Duodenal mucosa (tissue), 2 donors: ENCODE results near the gene GBP2.
A peak's percentile ranks its signal among the peaks of the same experiment; 100 is the strongest.
"Not testable (repeated sequence)": the region's sequence is repeated elsewhere in the genome, so short reads cannot be mapped to it uniquely, and the experiment has no call there.

Source experiments
- H3K27ac ChIP-seq: one replicate; pipeline ENCODE4 v1.7.0; 2013; ENCODE audit warnings: low read depth, low read length
- H3K27me3 ChIP-seq, 2 donors: one replicate each; pipeline ENCODE4 v1.7.0; 2013; ENCODE audit warnings: low read length in 2 of 2, control low read depth in 1 of 2; ENCODE audit not compliant: insufficient read depth in 2 of 2, control insufficient read depth in 1 of 2
- H3K36me3 ChIP-seq, 2 donors: one replicate each; pipeline ENCODE4 v1.7.0; 2013; ENCODE audit warnings: low read length in 2 of 2, control low read depth in 1 of 2; ENCODE audit not compliant: insufficient read depth in 2 of 2, control insufficient read depth in 1 of 2
- H3K4me1 ChIP-seq, 2 donors: one replicate each; pipeline ENCODE4 v1.7.0; 2013; ENCODE audit warnings: low read length in 2 of 2, control low read depth in 1 of 2; ENCODE audit not compliant: insufficient read depth in 2 of 2, control insufficient read depth in 1 of 2
- H3K4me3 ChIP-seq, 2 donors: one replicate each; pipeline ENCODE4 v1.7.0; 2013; ENCODE audit warnings: low read length in 2 of 2, low read depth in 1 of 2
- H3K9ac ChIP-seq, 2 donors: one replicate each; pipeline ENCODE4 v1.7.0; 2013; ENCODE audit warnings: low read length in 2 of 2, low read depth in 1 of 2
- H3K9me3 ChIP-seq, 2 donors: one replicate each; pipeline ENCODE4 v1.7.0; 2013; ENCODE audit warnings: low read length in 2 of 2, control low read depth in 1 of 2; ENCODE audit not compliant: control insufficient read depth in 1 of 2

Gene GBP2

DNA sequence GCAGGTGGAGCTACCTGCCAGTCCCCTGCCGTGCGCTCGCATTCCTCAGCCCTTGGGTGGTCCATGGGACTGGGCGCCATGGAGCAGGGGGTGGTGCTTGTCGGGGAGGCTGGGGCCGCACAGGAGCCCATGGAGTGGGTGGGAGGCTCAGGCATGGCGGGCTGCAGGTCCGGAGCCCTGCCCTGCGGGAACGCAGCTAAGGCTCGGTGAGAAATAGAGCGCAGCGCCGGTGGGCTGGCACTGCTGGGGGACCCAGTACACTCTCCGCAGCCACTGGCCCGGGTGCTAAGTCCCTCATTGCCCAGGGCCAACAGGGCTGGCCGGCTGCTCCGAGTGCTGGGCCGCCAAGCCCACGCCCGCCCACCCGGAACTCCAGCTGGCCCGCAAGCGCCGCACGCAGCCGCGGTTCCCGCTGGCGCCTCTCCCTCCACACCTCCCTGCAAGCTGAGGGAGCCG lies 2.1 kb upstream of the GBP2 start:
- not testable (repeated sequence) for H3K36me3 ChIP-seq, H3K27ac ChIP-seq, H3K9ac ChIP-seq, H3K9me3 ChIP-seq, H3K27me3 ChIP-seq, H3K4me3 ChIP-seq
- H3K4me1 ChIP-seq, result peaks cover 20 to 32% of the 10 kb centered on the region in 2 donors

DNA sequence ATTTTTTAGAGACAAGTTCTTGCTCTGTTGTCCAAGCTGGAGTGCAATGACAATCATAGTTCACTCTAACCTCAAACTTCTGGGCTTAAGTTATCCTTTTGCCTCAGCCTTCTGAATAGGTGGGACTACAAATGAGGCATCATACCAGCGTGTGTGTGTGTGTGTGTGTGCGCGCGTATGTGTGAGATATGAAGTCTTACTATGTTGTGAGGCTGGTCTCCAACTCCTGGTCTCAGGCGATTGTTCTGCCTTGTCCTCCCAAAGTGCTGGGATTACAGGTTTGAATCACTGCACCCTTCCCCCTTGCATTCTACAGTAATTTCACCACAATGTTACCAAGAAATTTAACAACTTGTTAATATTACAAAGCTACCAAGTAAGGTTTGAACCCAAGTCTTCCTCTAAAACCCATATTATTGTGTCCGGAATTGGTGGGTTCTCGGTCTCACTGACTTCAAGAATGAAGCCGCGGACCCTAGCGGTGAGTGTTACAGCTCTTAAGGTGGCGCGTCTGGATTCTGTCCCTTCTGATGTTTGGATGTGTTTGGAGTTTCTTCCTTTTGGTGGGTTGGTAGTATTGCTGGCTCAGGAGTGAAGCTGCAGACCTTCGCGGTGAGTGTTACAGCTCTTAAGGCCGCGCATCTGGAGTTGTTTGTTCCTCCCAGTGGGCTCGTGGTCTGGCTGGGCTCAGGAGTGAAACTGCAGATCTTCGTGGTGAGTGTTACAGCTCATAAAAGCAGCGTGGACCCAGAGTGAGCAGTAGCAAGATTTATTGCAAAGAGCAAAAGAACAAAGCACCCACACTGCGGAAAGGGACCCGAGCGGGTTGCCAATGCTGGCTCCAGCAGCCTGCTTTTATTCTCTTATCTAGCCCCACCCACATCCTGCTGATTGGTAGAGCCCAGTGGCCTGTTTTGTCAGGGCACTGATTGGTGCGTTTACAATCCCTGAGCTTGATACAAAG lies 970 bp upstream of the GBP2 start:
- Histone ChIP-seq H3K4me1 (peaks cover 20 to 34% of the 10 kb centered on the region in 2 donors), H3K4me3 (peak overlapping the region; percentile 13 to 24), H3K27ac (peak overlapping the region; percentile 78), H3K9ac (peak overlapping the region in 1 of 2 donors; percentile 15)
- not testable (repeated sequence) for H3K36me3 ChIP-seq, H3K27me3 ChIP-seq, H3K9me3 ChIP-seq

DNA sequence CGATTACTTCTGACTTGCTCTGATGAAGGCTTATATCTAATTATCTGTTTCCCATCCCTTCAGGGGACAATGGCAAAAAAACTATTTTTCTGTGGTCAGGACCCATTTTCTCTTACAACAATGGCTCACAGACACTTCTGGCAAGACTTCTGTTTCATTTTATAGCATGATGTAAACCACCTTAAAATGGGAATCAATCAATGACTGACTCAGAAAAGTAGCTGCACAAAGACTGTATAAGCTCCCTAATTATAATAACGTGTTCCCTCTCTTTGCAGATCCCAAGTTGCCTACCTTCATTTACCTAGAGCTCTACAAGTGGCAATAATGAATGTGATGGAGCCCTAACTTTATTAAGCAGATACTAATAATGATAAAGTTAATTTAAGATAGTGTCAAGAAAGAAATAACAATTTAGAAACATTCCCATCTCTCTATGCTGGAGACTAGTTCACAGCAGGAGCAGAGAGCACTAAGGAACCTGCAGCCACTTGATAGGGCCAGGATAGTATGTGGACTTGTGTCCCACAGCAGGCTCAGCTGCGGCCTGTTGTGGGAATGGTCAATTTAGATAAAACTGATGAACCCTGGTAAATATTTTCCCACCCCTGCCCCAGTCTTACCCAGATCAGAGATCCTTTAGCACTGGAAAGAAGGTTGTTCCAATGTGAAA lies 538 bp downstream of the GBP2 start:
- Histone ChIP-seq H3K36me3 (peaks cover 3 to 4% of the 10 kb centered on the region in 2 donors), H3K4me1 (peaks cover 20 to 34% of the 10 kb centered on the region in 2 donors), H3K4me3 (peak overlapping the region; percentile 64 to 80), H3K27me3 (no peaks in the 10 kb centered on the region), H3K9ac (peak overlapping the region; percentile 45 to 85), H3K27ac (peak overlapping the region; percentile 61), H3K9me3 (no peaks in the 10 kb centered on the region)

DNA sequence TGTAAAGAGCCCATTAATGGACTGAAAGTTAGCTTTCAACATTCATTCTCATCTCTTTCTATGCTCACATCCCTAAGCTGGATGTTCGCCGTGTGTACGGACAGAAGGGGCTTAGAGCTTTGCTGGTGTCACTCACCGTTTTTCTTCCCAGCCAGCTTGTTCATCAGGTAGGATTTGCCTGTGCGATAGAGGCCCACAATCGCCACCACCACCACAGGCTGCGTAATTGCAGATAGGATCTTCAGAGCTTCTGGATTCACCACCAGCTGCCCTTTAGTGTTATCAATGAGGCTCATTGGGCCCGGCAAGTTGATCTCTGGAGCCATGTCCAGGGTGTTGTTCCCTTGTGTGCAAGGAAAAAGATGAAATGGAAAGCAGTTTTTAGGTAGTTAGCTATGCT lies 4.3 kb downstream of the GBP2 start:
- Histone ChIP-seq H3K4me3 (no peak overlapping the region), H3K4me1 (peaks cover 11 to 21% of the 10 kb centered on the region in 2 donors), H3K27ac (no peak overlapping the region), H3K9me3 (no peaks in the 10 kb centered on the region), H3K27me3 (no peaks in the 10 kb centered on the region), H3K36me3 (peaks cover 32% of the 10 kb centered on the region in 2 donors), H3K9ac (no peak overlapping the region)

DNA sequence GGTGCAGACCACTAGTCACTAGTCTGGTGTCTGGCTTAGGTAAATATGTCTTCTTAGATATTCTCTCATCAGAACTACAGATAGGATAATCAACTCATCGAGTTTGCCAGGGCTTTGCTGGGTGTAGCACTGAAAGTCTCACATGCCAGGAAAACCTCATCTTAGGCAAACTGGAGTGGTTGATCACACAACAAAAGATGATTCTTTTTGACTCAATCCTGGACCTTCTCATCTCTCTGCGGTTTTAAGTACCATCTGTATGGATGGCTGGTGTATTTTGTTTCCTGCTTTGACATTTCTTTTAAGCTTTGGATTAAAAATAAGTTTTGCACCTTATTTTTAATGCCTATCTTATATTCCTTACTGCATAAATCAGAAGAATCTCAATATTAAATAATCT lies 11.3 kb downstream of the GBP2 start:
- Histone ChIP-seq H3K9me3 (no peaks in the 10 kb centered on the region), H3K27me3 (no peaks in the 10 kb centered on the region), H3K27ac (no peak overlapping the region), H3K4me3 (no peak overlapping the region), H3K9ac (no peak overlapping the region), H3K36me3 (peaks cover 47 to 62% of the 10 kb centered on the region in 2 donors), H3K4me1 (no peaks in the 10 kb centered on the region)

DNA sequence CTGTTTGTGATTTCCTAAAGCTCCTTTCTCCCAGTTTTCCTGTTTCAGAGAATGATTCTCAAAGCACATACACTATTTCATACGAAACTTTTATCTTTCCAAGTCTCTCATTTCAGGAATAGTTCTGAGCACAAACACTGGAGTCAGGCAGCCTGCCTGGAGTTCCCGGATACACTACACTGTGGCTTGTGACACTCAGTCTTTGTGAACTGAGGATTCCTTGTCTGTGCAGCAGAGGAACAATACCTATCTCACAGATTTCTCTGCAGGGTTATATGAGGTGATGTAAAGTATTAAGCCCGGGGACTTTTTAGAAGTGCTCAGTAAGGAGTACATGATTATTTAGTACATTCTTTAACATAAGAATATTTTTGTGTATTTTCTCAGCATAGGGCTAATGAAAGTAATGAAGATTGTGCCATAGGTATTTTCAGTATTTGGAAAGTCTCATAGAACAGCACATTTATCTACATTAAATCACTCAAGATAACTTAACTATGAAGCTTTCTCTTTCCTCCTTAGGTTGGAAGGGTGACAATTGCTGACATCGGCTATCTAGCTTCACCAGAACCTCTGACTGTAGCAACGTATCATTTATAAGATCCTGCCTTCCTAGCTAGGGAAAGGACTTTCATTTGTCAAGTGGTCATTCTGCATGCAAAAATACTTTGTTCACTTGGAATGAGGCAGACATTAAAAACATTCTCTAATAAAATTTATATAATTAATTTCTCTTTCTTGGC lies 12.9 kb downstream of the GBP2 start:
- no peak overlapping the region for H3K27ac ChIP-seq
- no peaks in the 10 kb centered on the region for H3K4me1 ChIP-seq
- H3K9ac ChIP-seq, result no peak overlapping the region
- H3K27me3 ChIP-seq, result no peaks in the 10 kb centered on the region
- no peak overlapping the region for H3K4me3 ChIP-seq
- no peaks in the 10 kb centered on the region for H3K9me3 ChIP-seq
- H3K36me3 ChIP-seq, result peaks cover 36 to 65% of the 10 kb centered on the region in 2 donors

DNA sequence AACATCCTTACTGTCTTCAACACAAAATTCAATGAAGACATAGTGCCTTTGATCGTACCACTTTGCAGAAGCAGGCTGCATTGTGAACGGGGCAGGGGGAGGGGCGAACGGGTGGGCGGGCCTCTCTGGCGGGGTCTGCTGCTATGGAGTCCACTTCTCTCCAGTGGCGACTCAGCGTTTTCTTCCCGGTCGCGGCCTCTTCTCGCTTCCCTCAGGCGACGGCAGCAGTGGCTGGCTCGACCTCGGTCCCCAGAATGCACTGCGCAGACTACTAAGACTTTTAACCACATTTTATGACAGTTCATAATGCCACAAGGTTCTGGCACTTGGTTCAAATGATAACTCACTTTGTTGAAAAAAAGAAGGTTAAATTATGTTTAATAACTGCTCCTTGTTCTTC lies 21.2 kb downstream of the GBP2 start:
- H3K4me3 ChIP-seq, result no peak overlapping the region
- no peaks in the 10 kb centered on the region for H3K9me3 ChIP-seq
- H3K27me3 ChIP-seq, result no peaks in the 10 kb centered on the region
- no peaks in the 10 kb centered on the region for H3K4me1 ChIP-seq
- H3K27ac ChIP-seq, result no peak overlapping the region
- peaks cover 20 to 43% of the 10 kb centered on the region in 2 donors for H3K36me3 ChIP-seq
- no peak overlapping the region for H3K9ac ChIP-seq

DNA sequence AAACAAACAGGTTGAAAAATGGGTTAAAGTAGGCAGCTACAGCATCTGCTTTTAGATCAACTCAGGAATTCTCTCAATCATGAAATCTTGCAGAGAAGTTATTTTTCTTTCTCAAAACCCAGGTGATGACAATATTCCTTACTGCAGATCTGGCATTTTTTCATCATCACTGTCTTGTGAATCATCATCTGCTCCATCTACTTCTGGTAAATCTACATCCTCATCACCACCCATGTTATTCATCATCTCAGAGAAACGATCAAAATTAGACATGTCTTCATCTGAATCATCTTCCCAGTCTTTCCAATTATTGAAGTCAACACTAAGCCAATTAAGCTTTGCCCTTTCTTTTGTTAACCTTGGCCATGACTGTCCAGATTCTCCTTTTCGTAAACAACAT lies 21.8 kb downstream of the GBP2 start:
- Histone ChIP-seq H3K27ac (no peak overlapping the region), H3K36me3 (peaks cover 18 to 38% of the 10 kb centered on the region in 2 donors), H3K4me3 (no peak overlapping the region), H3K27me3 (no peaks in the 10 kb centered on the region), H3K9me3 (no peaks in the 10 kb centered on the region), H3K9ac (no peak overlapping the region), H3K4me1 (no peaks in the 10 kb centered on the region)

DNA sequence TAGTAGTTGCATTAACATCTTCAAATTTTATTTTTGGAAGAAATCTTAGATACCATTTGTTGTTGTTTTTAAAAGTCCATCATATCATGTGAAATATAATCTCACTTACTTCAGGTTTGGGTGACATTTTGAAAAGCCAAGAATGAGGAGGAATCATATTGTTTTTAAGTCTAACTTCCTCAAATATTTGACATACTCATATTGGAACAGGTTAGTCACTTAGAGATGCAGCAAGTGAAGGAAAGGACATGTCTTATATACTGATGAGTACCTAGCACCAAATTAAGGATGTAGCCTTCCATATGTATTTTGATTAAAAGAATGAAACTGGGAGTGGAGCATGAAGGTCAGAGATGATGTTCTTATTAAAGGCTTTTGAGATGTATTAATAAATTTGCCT lies 23.9 kb downstream of the GBP2 start:
- H3K9ac ChIP-seq, result no peak overlapping the region
- no peaks in the 10 kb centered on the region for H3K27me3 ChIP-seq
- peaks cover 8 to 18% of the 10 kb centered on the region in 2 donors for H3K36me3 ChIP-seq
- H3K9me3 ChIP-seq, result no peaks in the 10 kb centered on the region
- H3K4me3 ChIP-seq, result no peak overlapping the region
- H3K27ac ChIP-seq, result no peak overlapping the region
- no peaks in the 10 kb centered on the region for H3K4me1 ChIP-seq

DNA sequence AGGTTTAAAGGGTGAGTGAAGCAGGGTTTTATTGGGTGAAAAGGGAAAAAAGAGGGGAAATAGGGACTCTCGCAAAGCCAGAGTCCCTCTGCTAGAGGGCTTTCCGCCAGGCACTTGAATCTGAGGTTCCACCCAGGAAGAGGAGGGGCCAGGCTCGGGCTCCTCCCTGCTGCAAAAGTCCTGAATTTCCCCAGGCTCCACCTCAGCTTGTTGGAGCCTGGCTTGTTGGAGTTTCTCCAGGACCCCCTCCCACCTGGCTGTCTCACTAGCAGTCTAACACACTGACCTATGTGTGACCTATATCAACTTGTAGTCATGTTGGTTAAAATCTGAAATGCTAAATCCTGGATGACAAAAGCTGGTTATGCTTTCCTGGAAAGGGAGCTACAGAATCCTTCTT lies 25.5 kb downstream of the GBP2 start:
- Histone ChIP-seq H3K9me3 (peaks cover 0 to 5% of the 10 kb centered on the region in 2 donors), H3K4me3 (no peak overlapping the region), H3K36me3 (peaks cover 4% of the 10 kb centered on the region in 2 donors), H3K9ac (no peak overlapping the region), H3K27me3 (no peaks in the 10 kb centered on the region), H3K4me1 (no peaks in the 10 kb centered on the region), H3K27ac (no peak overlapping the region)
